GM12878 (cell line): Measurements from ENCODE around the gene AIDA. TPM values are rescaled to one million over a fixed set of nuclear protein-coding genes. Genes with fewer than 3 reads are reported as not detected.
A peak's percentile ranks its signal among the peaks of the same experiment; 100 is the strongest.

Experiments used
- BCL11A ChIP-seq: IDR thresholded peaks from 2 replicates; pipeline ENCODE4 v1.6.1; 2011; ENCODE audit warnings: low read depth, low read length
- CBX3 ChIP-seq: fragments of 200-600 bp; sonication (generic); IDR thresholded peaks from 2 replicates; pipeline ENCODE4 v1.6.1; 2016; ENCODE audit warnings: low read depth, borderline replicate concordance
- CBX5 ChIP-seq: sonication (generic); IDR thresholded peaks from 2 replicates; pipeline ENCODE4 v1.6.1; 2016; ENCODE audit warnings: low read depth, moderate library complexity, mild to moderate bottlenecking, inconsistent platforms
- CHD1 ChIP-seq: IDR thresholded peaks from 2 replicates; pipeline ENCODE4 v1.6.1; 2012; ENCODE audit warnings: low read depth, low read length, improper control_type of control experiment
- CREB1 ChIP-seq: IDR thresholded peaks from 2 replicates; pipeline ENCODE4 v1.6.1; 2012; ENCODE audit warnings: low read depth, mild to moderate bottlenecking, inconsistent platforms
- CREM ChIP-seq: IDR thresholded peaks from 2 replicates; pipeline ENCODE4 v1.6.1; 2014; ENCODE audit warnings: antibody characterized with exemption, low read depth
- EP300 ChIP-seq, 2 experiments: fragments of 150-350 bp in 1 of 2; IDR thresholded peaks; 2 replicates each; pipeline ENCODE4 v1.6.1; 2011 to 2012; ENCODE audit warnings: low read depth in 2 of 2, low read length in 2 of 2, borderline replicate concordance in 1 of 2, improper control_type of control experiment in 1 of 2, inconsistent platforms in 1 of 2; ENCODE audit not compliant: control insufficient read depth in 1 of 2
- FOS ChIP-seq: IDR thresholded peaks from 3 replicates; pipeline ENCODE4 v1.6.1; 2011; ENCODE audit warnings: borderline replicate concordance; ENCODE audit not compliant: insufficient read length; ENCODE audit errors: extremely low read depth
- HDGF ChIP-seq: fragments of 450-650 bp; IDR thresholded peaks from 2 replicates; pipeline ENCODE4 v1.6.1; 2016; ENCODE audit warnings: antibody characterized with exemption
- KDM1A ChIP-seq: fragments of 200-600 bp; sonication (generic); IDR thresholded peaks from 2 replicates; pipeline ENCODE4 v1.6.1; 2016; ENCODE audit warnings: borderline replicate concordance
- NBN ChIP-seq: fragments of 450-650 bp; IDR thresholded peaks from 2 replicates; pipeline ENCODE4 v1.6.1; 2016
- POLR2A ChIP-seq: IDR thresholded peaks from 2 replicates; pipeline ENCODE4 v1.6.1; 2011; ENCODE audit warnings: low read depth, mild to moderate bottlenecking, low read length
- RB1 ChIP-seq: fragments of 450-650 bp; formaldehyde crosslinking; IDR thresholded peaks from 2 replicates; pipeline ENCODE4 v1.6.1; 2017; ENCODE audit warnings: mild to moderate bottlenecking, borderline replicate concordance
- SMAD1 ChIP-seq: fragments of 450-650 bp; IDR thresholded peaks from 2 replicates; pipeline ENCODE4 v1.6.1; 2018; ENCODE audit warnings: mild to moderate bottlenecking, low read depth; ENCODE audit not compliant: partially characterized antibody
- SREBF2 ChIP-seq: IDR thresholded peaks from 2 replicates; pipeline ENCODE4 v1.6.1; 2012; ENCODE audit warnings: mild to moderate bottlenecking, low read length
- TBL1XR1 ChIP-seq: IDR thresholded peaks from 2 replicates; pipeline ENCODE4 v1.6.1; 2012; ENCODE audit warnings: low read depth, low read length, improper control_type of control experiment
- TCF12 ChIP-seq: IDR thresholded peaks from 2 replicates; pipeline ENCODE4 v1.6.1; 2011; ENCODE audit warnings: low read depth, mild to moderate bottlenecking, low read length
- WRNIP1 ChIP-seq: IDR thresholded peaks from 2 replicates; pipeline ENCODE4 v1.6.1; 2011; ENCODE audit warnings: low read depth, low read length, improper control_type of control experiment, borderline replicate concordance
- ZNF217 ChIP-seq: fragments of 450-650 bp; IDR thresholded peaks from 2 replicates; pipeline ENCODE4 v1.6.1; 2017; ENCODE audit warnings: antibody characterized with exemption, mild to moderate bottlenecking
- ZNF274 ChIP-seq: IDR thresholded peaks from one replicate; pipeline ENCODE4 v1.8.0; 2011; ENCODE audit not compliant: insufficient read length, insufficient read depth
- polyA plus RNA-seq, 11 experiments: library from polyadenylated mRNA; depleted of rRNA in 4 of 11; unstranded in 6 of 11; stranded (reverse) in 5 of 11; fragments of >200 nt; fragmentation: Nextera tagmentation in 4 of 11; fragmentation: Illumina TruSeq in 1 of 11; extraction: Ambion mirVana in 4 of 11; extraction: Trizol in 1 of 11; gene quantifications; 1 replicate in 1 of 11; 2 replicates in 10 of 11; pipeline versions ENCODE4 v1.2.1 to v1.2.3, GENCODE V29; 2011 to 2016; ENCODE audit warnings: inconsistent platforms in 2 of 11, missing spikeins in 2 of 11, low read depth in 1 of 11
- total RNA-seq, 4 experiments: library from RNA; depleted of rRNA in 3 of 4; stranded (reverse); fragments of >200 nt in 3 of 4; fragmentation: Illumina TruSeq in 1 of 4; extraction: Trizol in 1 of 4; gene quantifications; 2 replicates each; pipeline versions ENCODE4 v1.2.1 to v1.2.3, GENCODE V29; 2013 to 2021
- TF ChIP-seq, protein P1 (sequence below): fragments of 150-350 bp; IDR thresholded peaks from 2 replicates; pipeline ENCODE4 v1.6.1; 2014; ENCODE audit warnings: mild to moderate bottlenecking, low read depth, low read length
- TF ChIP-seq, protein P2 (sequence below): fragments of 450-650 bp; IDR thresholded peaks from 2 replicates; pipeline ENCODE4 v1.6.1; 2017; ENCODE audit warnings: antibody characterized with exemption, mild to moderate bottlenecking, moderate library complexity
- TF ChIP-seq, protein P3 (sequence below): fragments of 450-650 bp; IDR thresholded peaks from 2 replicates; pipeline ENCODE4 v1.6.1; 2017; ENCODE audit warnings: mild to moderate bottlenecking, low read depth, inconsistent platforms; ENCODE audit not compliant: poor library complexity, severe bottlenecking
- TF ChIP-seq, protein P4 (sequence below): IDR thresholded peaks from 2 replicates; pipeline ENCODE4 v1.6.1; 2012; ENCODE audit warnings: low read length, inconsistent platforms

AIDA gene
- total and polyA plus RNA-seq, 10 of the 15 experiments (the other 5 are each of a cell fraction or from before 2014, with no cell fraction given) = 8.9 to 43.1 (median 19.2) TPM

DNA sequence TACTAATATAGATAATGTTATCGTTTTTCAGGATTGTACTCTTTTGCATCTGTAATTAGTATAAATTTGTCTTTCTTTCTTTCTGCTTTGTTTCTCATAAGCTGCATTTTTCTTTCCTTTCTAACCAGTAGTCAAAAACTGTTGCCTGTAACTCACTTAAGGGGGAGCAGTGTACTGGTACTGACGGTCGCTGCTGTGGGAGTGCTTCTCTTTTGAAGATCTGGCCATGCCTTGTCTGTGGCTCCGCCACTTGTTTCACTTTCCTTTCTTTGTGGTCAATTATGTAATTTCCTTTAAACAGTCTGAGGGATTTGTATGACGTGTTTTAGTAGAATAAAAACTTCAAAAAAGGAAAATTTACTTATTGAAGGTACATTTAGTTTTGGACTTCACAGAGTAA, 57.4 kb downstream of the AIDA start (continued):
- TF ChIP-seq, protein P1, sequence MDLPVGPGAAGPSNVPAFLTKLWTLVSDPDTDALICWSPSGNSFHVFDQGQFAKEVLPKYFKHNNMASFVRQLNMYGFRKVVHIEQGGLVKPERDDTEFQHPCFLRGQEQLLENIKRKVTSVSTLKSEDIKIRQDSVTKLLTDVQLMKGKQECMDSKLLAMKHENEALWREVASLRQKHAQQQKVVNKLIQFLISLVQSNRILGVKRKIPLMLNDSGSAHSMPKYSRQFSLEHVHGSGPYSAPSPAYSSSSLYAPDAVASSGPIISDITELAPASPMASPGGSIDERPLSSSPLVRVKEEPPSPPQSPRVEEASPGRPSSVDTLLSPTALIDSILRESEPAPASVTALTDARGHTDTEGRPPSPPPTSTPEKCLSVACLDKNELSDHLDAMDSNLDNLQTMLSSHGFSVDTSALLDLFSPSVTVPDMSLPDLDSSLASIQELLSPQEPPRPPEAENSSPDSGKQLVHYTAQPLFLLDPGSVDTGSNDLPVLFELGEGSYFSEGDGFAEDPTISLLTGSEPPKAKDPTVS = no peak
- TF ChIP-seq, protein P2, sequence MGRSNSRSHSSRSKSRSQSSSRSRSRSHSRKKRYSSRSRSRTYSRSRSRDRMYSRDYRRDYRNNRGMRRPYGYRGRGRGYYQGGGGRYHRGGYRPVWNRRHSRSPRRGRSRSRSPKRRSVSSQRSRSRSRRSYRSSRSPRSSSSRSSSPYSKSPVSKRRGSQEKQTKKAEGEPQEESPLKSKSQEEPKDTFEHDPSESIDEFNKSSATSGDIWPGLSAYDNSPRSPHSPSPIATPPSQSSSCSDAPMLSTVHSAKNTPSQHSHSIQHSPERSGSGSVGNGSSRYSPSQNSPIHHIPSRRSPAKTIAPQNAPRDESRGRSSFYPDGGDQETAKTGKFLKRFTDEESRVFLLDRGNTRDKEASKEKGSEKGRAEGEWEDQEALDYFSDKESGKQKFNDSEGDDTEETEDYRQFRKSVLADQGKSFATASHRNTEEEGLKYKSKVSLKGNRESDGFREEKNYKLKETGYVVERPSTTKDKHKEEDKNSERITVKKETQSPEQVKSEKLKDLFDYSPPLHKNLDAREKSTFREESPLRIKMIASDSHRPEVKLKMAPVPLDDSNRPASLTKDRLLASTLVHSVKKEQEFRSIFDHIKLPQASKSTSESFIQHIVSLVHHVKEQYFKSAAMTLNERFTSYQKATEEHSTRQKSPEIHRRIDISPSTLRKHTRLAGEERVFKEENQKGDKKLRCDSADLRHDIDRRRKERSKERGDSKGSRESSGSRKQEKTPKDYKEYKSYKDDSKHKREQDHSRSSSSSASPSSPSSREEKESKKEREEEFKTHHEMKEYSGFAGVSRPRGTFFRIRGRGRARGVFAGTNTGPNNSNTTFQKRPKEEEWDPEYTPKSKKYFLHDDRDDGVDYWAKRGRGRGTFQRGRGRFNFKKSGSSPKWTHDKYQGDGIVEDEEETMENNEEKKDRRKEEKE = no peak
- TF ChIP-seq ZNF274 (no peak), CHD1 (no peak), CREB1 (peak; percentile 81), FOS (no peak), CREM (peak; percentile 78; the same call in 1 of the 2 replicates), SREBF2 (no peak), ZNF217 (no peak), SMAD1 (no peak), RB1 (no peak), TBL1XR1 (peak; percentile 68; the same call in 1 of the 2 replicates), WRNIP1 (no peak), CBX5 (peak; percentile 93; the same call in 1 of the 2 replicates), POLR2A (no peak), BCL11A (peak; percentile 70), NBN (peak; percentile 75; the same call in 1 of the 2 replicates), HDGF (no peak), CBX3 (no peak), KDM1A (no peak), TCF12 (no peak), EP300 (IDR thresholded peaks at IDR 0.05; ENCODE audit: borderline replicate concordance in 1 of 2, control insufficient read depth in 1 of 2, low read depth in 2 of 2, low read length in 2 of 2) (peak; percentile 42 to 56; a peak in 2 of 4 replicates)
- TF ChIP-seq, protein P3, sequence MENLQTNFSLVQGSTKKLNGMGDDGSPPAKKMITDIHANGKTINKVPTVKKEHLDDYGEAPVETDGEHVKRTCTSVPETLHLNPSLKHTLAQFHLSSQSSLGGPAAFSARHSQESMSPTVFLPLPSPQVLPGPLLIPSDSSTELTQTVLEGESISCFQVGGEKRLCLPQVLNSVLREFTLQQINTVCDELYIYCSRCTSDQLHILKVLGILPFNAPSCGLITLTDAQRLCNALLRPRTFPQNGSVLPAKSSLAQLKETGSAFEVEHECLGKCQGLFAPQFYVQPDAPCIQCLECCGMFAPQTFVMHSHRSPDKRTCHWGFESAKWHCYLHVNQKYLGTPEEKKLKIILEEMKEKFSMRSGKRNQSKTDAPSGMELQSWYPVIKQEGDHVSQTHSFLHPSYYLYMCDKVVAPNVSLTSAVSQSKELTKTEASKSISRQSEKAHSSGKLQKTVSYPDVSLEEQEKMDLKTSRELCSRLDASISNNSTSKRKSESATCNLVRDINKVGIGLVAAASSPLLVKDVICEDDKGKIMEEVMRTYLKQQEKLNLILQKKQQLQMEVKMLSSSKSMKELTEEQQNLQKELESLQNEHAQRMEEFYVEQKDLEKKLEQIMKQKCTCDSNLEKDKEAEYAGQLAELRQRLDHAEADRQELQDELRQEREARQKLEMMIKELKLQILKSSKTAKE = peak; percentile 94
- TF ChIP-seq, protein P4, sequence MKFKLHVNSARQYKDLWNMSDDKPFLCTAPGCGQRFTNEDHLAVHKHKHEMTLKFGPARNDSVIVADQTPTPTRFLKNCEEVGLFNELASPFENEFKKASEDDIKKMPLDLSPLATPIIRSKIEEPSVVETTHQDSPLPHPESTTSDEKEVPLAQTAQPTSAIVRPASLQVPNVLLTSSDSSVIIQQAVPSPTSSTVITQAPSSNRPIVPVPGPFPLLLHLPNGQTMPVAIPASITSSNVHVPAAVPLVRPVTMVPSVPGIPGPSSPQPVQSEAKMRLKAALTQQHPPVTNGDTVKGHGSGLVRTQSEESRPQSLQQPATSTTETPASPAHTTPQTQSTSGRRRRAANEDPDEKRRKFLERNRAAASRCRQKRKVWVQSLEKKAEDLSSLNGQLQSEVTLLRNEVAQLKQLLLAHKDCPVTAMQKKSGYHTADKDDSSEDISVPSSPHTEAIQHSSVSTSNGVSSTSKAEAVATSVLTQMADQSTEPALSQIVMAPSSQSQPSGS = peak; percentile 98
